CD8-positive, alpha-beta memory T cell (primary cell): Measurements from ENCODE around the gene CRTAC1. TPM values are rescaled to one million over a fixed set of nuclear protein-coding genes. Genes with fewer than 3 reads are reported as not detected.

ENCODE experiments used
- CTCF ChIA-PET: fragments of 350-600 bp; sonication (Branson Sonifier 250); formaldehyde crosslinking; loops from one replicate; lab custom pipeline; 2021; ENCODE audit warnings: antibody characterized with exemption; lab: Charles Lee
- POLR2A ChIA-PET: fragments of 350-600 bp; sonication (Branson Sonifier 250); formaldehyde crosslinking; loops from one replicate; lab custom pipeline; 2021; ENCODE audit warnings: antibody characterized with exemption; lab: Charles Lee
- DNase-seq, 5 donors: peaks; one replicate each; pipeline versions ENCODE4 v3.0.0 to v3.0.0-alpha.2; 2020 to 2022; ENCODE audit warnings: mixed read lengths in 1 of 5
- H3K27ac ChIP-seq: one replicate; pipeline ENCODE4 v1.7.0; 2013; ENCODE audit warnings: low read depth, mild to moderate bottlenecking, low read length, moderate library complexity
- H3K27me3 ChIP-seq: 2 replicates; pipeline ENCODE4 v1.7.0; 2013; ENCODE audit warnings: low read length, mild to moderate bottlenecking; ENCODE audit not compliant: insufficient read depth, poor library complexity, severe bottlenecking
- H3K36me3 ChIP-seq: 2 replicates; pipeline ENCODE4 v1.7.0; 2013; ENCODE audit warnings: mild to moderate bottlenecking, low read length, moderate library complexity; ENCODE audit not compliant: insufficient read depth
- H3K4me1 ChIP-seq: 2 replicates; pipeline ENCODE4 v1.7.0; 2013; ENCODE audit warnings: mild to moderate bottlenecking, low read length, moderate library complexity; ENCODE audit not compliant: insufficient read depth
- H3K4me3 ChIP-seq: 2 replicates; pipeline ENCODE4 v1.7.0; 2013; ENCODE audit warnings: mild to moderate bottlenecking, low read length
- H3K9me3 ChIP-seq: 2 replicates; pipeline ENCODE4 v1.7.0; 2013; ENCODE audit warnings: mild to moderate bottlenecking, low read length
- H3K27ac Mint-ChIP-seq, 8 donors: one replicate each; pipeline ENCODE4 v1.8.0; 2020 to 2021; ENCODE audit warnings: mixed read lengths in 8 of 8, mild to moderate bottlenecking in 6 of 8, inconsistent platforms in 3 of 8, moderate library complexity in 3 of 8
- H3K27me3 Mint-ChIP-seq, 2 donors: one replicate each; pipeline ENCODE4 v1.8.0; 2020 to 2021; ENCODE audit warnings: mixed read lengths in 2 of 2, mild to moderate bottlenecking in 1 of 2, moderate library complexity in 1 of 2
- H3K36me3 Mint-ChIP-seq, 3 donors: one replicate each; pipeline ENCODE4 v1.8.0; 2020 to 2021; ENCODE audit warnings: mixed read lengths in 3 of 3, inconsistent platforms in 1 of 3, mild to moderate bottlenecking in 1 of 3
- H3K4me1 Mint-ChIP-seq, 3 donors: one replicate each; pipeline ENCODE4 v1.8.0; 2020 to 2021; ENCODE audit warnings: mixed read lengths in 3 of 3, inconsistent platforms in 1 of 3, mild to moderate bottlenecking in 1 of 3
- H3K4me3 Mint-ChIP-seq, 7 donors: one replicate each; pipeline ENCODE4 v1.8.0; 2020 to 2021; ENCODE audit warnings: mixed read lengths in 7 of 7, mild to moderate bottlenecking in 6 of 7, moderate library complexity in 4 of 7, inconsistent platforms in 2 of 7
- H3K9me3 Mint-ChIP-seq, 5 donors: one replicate each; pipeline ENCODE4 v1.8.0; 2020 to 2022; ENCODE audit warnings: mixed read lengths in 5 of 5, mild to moderate bottlenecking in 3 of 5, moderate library complexity in 2 of 5, inconsistent platforms in 1 of 5
- polyA plus RNA-seq: library from polyadenylated mRNA; unstranded; fragments of 300-500 nt; fragmentation: Illumina TruSeq; gene quantifications from one replicate; pipeline ENCODE4 v1.2.3, GENCODE V29; 2021
- total RNA-seq, 2 experiments: library from RNA; stranded (reverse); gene quantifications; one replicate each; pipeline ENCODE4 v1.2.3, GENCODE V29; 2021

Gene CRTAC1
- total and polyA plus RNA-seq, 3 experiments from 2014 or later: not detected

GRCh38 chr10:97887399-97887798 lies 143.0 kb downstream of the CRTAC1 start:
- H3K9me3 ChIP-seq: no peaks in the 10 kb centered on the region
- H3K27me3 Mint-ChIP-seq: peaks cover 3 to 16% of the 10 kb centered on the region in 2 donors
- no peaks in the 10 kb centered on the region for H3K4me1 ChIP-seq
- H3K36me3 ChIP-seq: no peaks in the 10 kb centered on the region
- H3K27me3 ChIP-seq: no peaks in the 10 kb centered on the region
- peaks cover 0 to 3% (median 0%) of the 10 kb centered on the region in 3 donors for H3K4me1 Mint-ChIP-seq
- no peak overlapping the region for H3K27ac ChIP-seq
- no peak overlapping the region for H3K4me3 ChIP-seq
- H3K36me3 Mint-ChIP-seq: no peaks in the 10 kb centered on the region
- CTCF ChIA-PET: interaction anchor here (0.7 to 1.5 kb wide), 2 partner anchors 12 to 17 kb away, joined by 3 to 4 read pairs; no protein-coding TSS in a partner anchor
- H3K9me3 Mint-ChIP-seq: no peaks in the 10 kb centered on the region
- no peak overlapping the region for H3K27ac Mint-ChIP-seq
- DNase-seq: no peak
- POLR2A ChIA-PET: interaction anchor here (0.7 kb wide), 1 partner anchor 159 kb away, joined by 3 read pairs; no protein-coding TSS in a partner anchor
- H3K4me3 Mint-ChIP-seq: no peak overlapping the region

- no peaks in the 10 kb centered on the region for H3K4me1 ChIP-seq
- no peak overlapping the region for H3K27ac ChIP-seq
- H3K4me3 ChIP-seq: no peak overlapping the region
- H3K4me1 Mint-ChIP-seq: peaks cover 0 to 3% (median 0%) of the 10 kb centered on the region in 3 donors
- no peak for DNase-seq
- no peaks in the 10 kb centered on the region for H3K36me3 Mint-ChIP-seq
- ChIA-PET POLR2A (no interaction called here), CTCF (interaction anchor here (0.7 to 1.5 kb wide), 2 partner anchors 10 to 38 kb away, joined by 3 to 4 read pairs; no protein-coding TSS in a partner anchor)
- no peak overlapping the region for H3K27ac Mint-ChIP-seq
- H3K27me3 ChIP-seq: no peaks in the 10 kb centered on the region
- peaks cover 3 to 17% of the 10 kb centered on the region in 2 donors for H3K27me3 Mint-ChIP-seq
- H3K9me3 ChIP-seq: no peaks in the 10 kb centered on the region
- no peaks in the 10 kb centered on the region for H3K9me3 Mint-ChIP-seq
- no peak overlapping the region for H3K4me3 Mint-ChIP-seq
- H3K36me3 ChIP-seq: no peaks in the 10 kb centered on the region
Measured at GRCh38 chr10:97886286-97886685, 144.1 kb downstream of the CRTAC1 start.

DNA sequence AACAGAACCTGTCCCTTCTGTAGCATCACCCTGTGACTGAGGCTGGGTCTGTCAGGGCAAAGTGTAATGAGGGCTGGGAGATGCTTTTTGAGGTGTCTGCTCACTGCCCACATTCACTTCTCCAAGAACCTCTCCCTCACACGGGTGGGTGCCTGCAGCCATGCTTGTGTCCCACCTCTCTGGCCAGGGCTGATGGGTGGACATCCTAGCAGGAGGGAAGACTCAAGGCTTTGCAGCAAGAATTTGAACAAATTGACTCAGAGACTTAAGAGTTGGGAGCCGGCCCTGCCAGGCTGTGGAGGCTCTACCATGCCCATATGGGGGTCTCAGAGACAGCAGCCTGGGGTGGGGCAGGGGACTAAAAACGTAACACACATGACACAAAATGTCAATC lies 147.3 kb downstream of the CRTAC1 start:
- H3K4me3 Mint-ChIP-seq: no peak overlapping the region
- H3K27me3 Mint-ChIP-seq: peaks cover 2 to 17% of the 10 kb centered on the region in 2 donors
- Histone ChIP-seq H3K27ac (no peak overlapping the region), H3K4me3 (no peak overlapping the region), H3K36me3 (no peaks in the 10 kb centered on the region), H3K4me1 (no peaks in the 10 kb centered on the region), H3K9me3 (no peaks in the 10 kb centered on the region), H3K27me3 (no peaks in the 10 kb centered on the region)
- H3K9me3 Mint-ChIP-seq: no peaks in the 10 kb centered on the region
- POLR2A ChIA-PET: no interaction called here
- no peak overlapping the region for H3K27ac Mint-ChIP-seq
- no peak for DNase-seq
- CTCF ChIA-PET: interaction anchor here (0.9 kb wide), 1 partner anchor 91 kb away, joined by 3 read pairs; no protein-coding TSS in a partner anchor
- no peaks in the 10 kb centered on the region for H3K36me3 Mint-ChIP-seq
- H3K4me1 Mint-ChIP-seq: no peaks in the 10 kb centered on the region

GRCh38 chr10:97882142-97883091 lies 148.0 kb downstream of the CRTAC1 start:
- no peaks in the 10 kb centered on the region for H3K4me1 ChIP-seq
- no peak for DNase-seq
- no peaks in the 10 kb centered on the region for H3K9me3 Mint-ChIP-seq
- ChIA-PET CTCF (interaction anchor here (0.9 kb wide), 1 partner anchor 91 kb away, joined by 3 read pairs; no protein-coding TSS in a partner anchor), POLR2A (no interaction called here)
- no peaks in the 10 kb centered on the region for H3K4me1 Mint-ChIP-seq
- no peaks in the 10 kb centered on the region for H3K36me3 ChIP-seq
- H3K27me3 ChIP-seq: no peaks in the 10 kb centered on the region
- no peak overlapping the region for H3K4me3 Mint-ChIP-seq
- no peak overlapping the region for H3K4me3 ChIP-seq
- H3K27ac Mint-ChIP-seq: no peak overlapping the region
- H3K36me3 Mint-ChIP-seq: no peaks in the 10 kb centered on the region
- peaks cover 2 to 15% of the 10 kb centered on the region in 2 donors for H3K27me3 Mint-ChIP-seq
- H3K9me3 ChIP-seq: no peaks in the 10 kb centered on the region
- H3K27ac ChIP-seq: no peak overlapping the region

GRCh38 chr10:97880109-97880508 lies 150.3 kb downstream of the CRTAC1 start:
- no peak overlapping the region for H3K27ac ChIP-seq
- Mint-ChIP-seq H3K9me3 (no peaks in the 10 kb centered on the region), H3K4me3 (no peak overlapping the region), H3K27ac (peak overlapping the region in 1 of 8 donors; percentile 96), H3K4me1 (no peaks in the 10 kb centered on the region), H3K36me3 (no peaks in the 10 kb centered on the region), H3K27me3 (peaks cover 2 to 36% of the 10 kb centered on the region in 2 donors)
- H3K4me1 ChIP-seq: no peaks in the 10 kb centered on the region
- ChIA-PET CTCF (no interaction called here), POLR2A (no interaction called here)
- H3K9me3 ChIP-seq: no peaks in the 10 kb centered on the region
- no peaks in the 10 kb centered on the region for H3K27me3 ChIP-seq
- DNase-seq: no peak
- H3K4me3 ChIP-seq: no peak overlapping the region
- H3K36me3 ChIP-seq: no peaks in the 10 kb centered on the region

DNA sequence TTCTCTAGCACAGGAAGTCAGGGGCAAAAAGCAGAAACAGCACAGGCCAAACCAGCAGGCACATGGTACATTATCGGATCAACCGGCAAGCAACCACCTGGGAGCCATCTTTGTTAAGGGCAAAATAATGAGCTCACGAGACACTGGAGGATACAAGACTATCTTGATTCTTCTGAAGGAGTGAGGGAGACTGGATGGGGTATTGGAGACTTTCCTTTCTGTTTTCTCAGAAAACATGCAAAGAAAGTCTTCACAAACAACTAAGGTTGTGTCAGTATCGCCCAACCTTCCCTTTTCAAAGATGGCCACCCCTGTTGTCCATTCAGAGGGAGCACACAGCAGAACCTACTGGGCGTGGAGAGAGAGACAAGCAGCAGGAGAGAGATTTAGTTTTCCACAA lies 151.2 kb downstream of the CRTAC1 start:
- no peaks in the 10 kb centered on the region for H3K4me1 ChIP-seq
- H3K9me3 Mint-ChIP-seq: no peaks in the 10 kb centered on the region
- H3K27ac Mint-ChIP-seq: peak overlapping the region in 1 of 8 donors; percentile 72
- no peak overlapping the region for H3K27ac ChIP-seq
- CTCF ChIA-PET: no interaction called here
- H3K9me3 ChIP-seq: no peaks in the 10 kb centered on the region
- H3K36me3 ChIP-seq: no peaks in the 10 kb centered on the region
- no peaks in the 10 kb centered on the region for H3K27me3 ChIP-seq
- H3K27me3 Mint-ChIP-seq: peaks cover 2 to 43% of the 10 kb centered on the region in 2 donors
- no peaks in the 10 kb centered on the region for H3K36me3 Mint-ChIP-seq
- POLR2A ChIA-PET: no interaction called here
- no peak for DNase-seq
- no peak overlapping the region for H3K4me3 ChIP-seq
- no peak overlapping the region for H3K4me3 Mint-ChIP-seq
- H3K4me1 Mint-ChIP-seq: no peaks in the 10 kb centered on the region

DNA sequence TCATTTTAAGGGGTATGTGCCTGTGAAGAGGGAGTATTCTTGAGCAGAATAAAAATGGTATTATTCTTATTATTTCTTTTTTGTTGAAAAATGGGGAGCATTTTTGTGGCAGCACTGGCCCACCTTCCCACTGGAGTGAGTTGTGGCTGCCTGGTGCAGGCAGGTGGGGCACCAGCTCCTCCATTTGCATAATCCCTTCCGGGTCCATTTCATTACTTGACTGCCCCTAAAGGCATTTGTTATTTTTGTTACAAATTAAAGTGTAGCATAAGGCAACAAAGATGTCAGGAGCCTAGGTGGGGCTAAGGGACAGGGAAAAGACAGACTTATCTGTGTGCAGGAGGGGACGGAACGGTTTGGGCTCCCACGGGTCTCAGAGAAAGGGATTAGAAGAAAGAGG lies 154.0 kb downstream of the CRTAC1 start:
- H3K27ac ChIP-seq: no peak overlapping the region
- H3K4me3 Mint-ChIP-seq: no peak overlapping the region
- peaks cover 2 to 44% of the 10 kb centered on the region in 2 donors for H3K27me3 Mint-ChIP-seq
- no peaks in the 10 kb centered on the region for H3K4me1 ChIP-seq
- no peaks in the 10 kb centered on the region for H3K9me3 Mint-ChIP-seq
- H3K27me3 ChIP-seq: no peaks in the 10 kb centered on the region
- no peaks in the 10 kb centered on the region for H3K4me1 Mint-ChIP-seq
- no peak for DNase-seq
- no peak overlapping the region for H3K4me3 ChIP-seq
- H3K36me3 ChIP-seq: no peaks in the 10 kb centered on the region
- ChIA-PET POLR2A (no interaction called here), CTCF (interaction anchor here (1.1 to 1.5 kb wide), 2 partner anchors 11 to 84 kb away, joined by 3 to 4 read pairs; no protein-coding TSS in a partner anchor)
- H3K9me3 ChIP-seq: no peaks in the 10 kb centered on the region
- H3K27ac Mint-ChIP-seq: no peak overlapping the region
- no peaks in the 10 kb centered on the region for H3K36me3 Mint-ChIP-seq

DNA sequence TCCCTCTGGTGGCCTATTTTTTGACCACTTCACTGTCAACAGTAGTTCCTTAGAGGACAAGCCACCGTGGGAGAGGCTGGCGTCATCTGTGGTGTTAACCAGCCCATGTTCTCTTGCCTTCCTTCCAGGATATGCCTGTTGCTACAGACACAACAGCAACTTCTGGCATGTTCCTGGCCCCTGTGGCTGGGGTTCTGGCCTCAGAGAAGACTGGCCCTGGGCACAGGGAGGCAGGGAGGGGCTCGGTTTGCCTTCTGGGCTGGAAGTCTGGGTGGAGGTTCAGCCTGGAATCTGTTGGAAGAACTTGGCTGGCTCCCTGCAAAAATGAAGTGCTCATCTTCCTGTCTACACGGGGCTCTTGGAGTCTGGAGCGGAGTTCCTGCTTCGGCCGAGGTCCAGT lies 155.0 kb downstream of the CRTAC1 start:
- Mint-ChIP-seq H3K4me3 (no peak overlapping the region), H3K36me3 (no peaks in the 10 kb centered on the region), H3K27ac (peak overlapping the region in 1 of 8 donors; percentile 45), H3K9me3 (no peaks in the 10 kb centered on the region), H3K27me3 (peaks cover 2 to 41% of the 10 kb centered on the region in 2 donors), H3K4me1 (no peaks in the 10 kb centered on the region)
- Histone ChIP-seq H3K36me3 (no peaks in the 10 kb centered on the region), H3K4me3 (no peak overlapping the region), H3K27me3 (no peaks in the 10 kb centered on the region), H3K27ac (no peak overlapping the region), H3K9me3 (no peaks in the 10 kb centered on the region), H3K4me1 (no peaks in the 10 kb centered on the region)
- ChIA-PET CTCF (interaction anchor here (1.5 to 2.5 kb wide), 2 partner anchors 12 to 83 kb away, joined by 4 to 7 read pairs; no protein-coding TSS in a partner anchor), POLR2A (no interaction called here)
- no peak for DNase-seq
